Trophoblast cell (in vitro differentiated cells and primary cell): ENCODE data around the gene ARHGEF12.

ENCODE experiments used
- DNase-seq, 2 donors: peaks; one replicate each; pipeline ENCODE4 v3.0.0-alpha.2; 2016
- H2AFZ ChIP-seq: 2 replicates; pipeline ENCODE4 v1.6.1; 2013; ENCODE audit warnings: low read length, moderate library complexity, mild to moderate bottlenecking; ENCODE audit not compliant: insufficient read depth, poor library complexity
- H2AK5ac ChIP-seq: 2 replicates; pipeline ENCODE4 v1.6.1; 2013; ENCODE audit warnings: mild to moderate bottlenecking, low read length
- H2BK120ac ChIP-seq: 2 replicates; pipeline ENCODE4 v1.6.1; 2013; ENCODE audit warnings: low read length, mild to moderate bottlenecking, moderate library complexity; ENCODE audit not compliant: insufficient read depth, poor library complexity
- H2BK12ac ChIP-seq: 2 replicates; pipeline ENCODE4 v1.6.1; 2013; ENCODE audit warnings: mild to moderate bottlenecking, low read length, moderate library complexity
- H2BK5ac ChIP-seq: 2 replicates; pipeline ENCODE4 v1.6.1; 2013; ENCODE audit warnings: low read length, low read depth, moderate library complexity, mild to moderate bottlenecking; ENCODE audit not compliant: poor library complexity
- H3K14ac ChIP-seq: 2 replicates; pipeline ENCODE4 v1.6.1; 2013; ENCODE audit warnings: mild to moderate bottlenecking, low read length
- H3K18ac ChIP-seq: 2 replicates; pipeline ENCODE4 v1.6.1; 2013; ENCODE audit warnings: mild to moderate bottlenecking, low read length
- H3K23ac ChIP-seq: 2 replicates; pipeline ENCODE4 v1.6.1; 2013; ENCODE audit warnings: low read length
- H3K27ac ChIP-seq: 2 replicates; pipeline ENCODE4 v1.5.1; 2013; ENCODE audit warnings: low read depth, mild to moderate bottlenecking, inconsistent platforms, low read length, moderate library complexity
- H3K27me3 ChIP-seq: 2 replicates; pipeline ENCODE4 v1.6.1; 2013; ENCODE audit warnings: inconsistent platforms, mild to moderate bottlenecking, low read length, moderate library complexity; ENCODE audit not compliant: insufficient read depth
- H3K36me3 ChIP-seq, 2 experiments: 1 replicate in 1 of 2; 2 replicates in 1 of 2; pipeline ENCODE4 v1.6.1; 2013; ENCODE audit warnings: low read length in 2 of 2, mild to moderate bottlenecking in 2 of 2, moderate library complexity in 1 of 2; ENCODE audit not compliant: insufficient read depth in 2 of 2, control insufficient read depth in 1 of 2
- H3K4ac ChIP-seq: 2 replicates; pipeline ENCODE4 v1.6.1; 2013; ENCODE audit warnings: low read depth, mild to moderate bottlenecking, low read length, moderate library complexity
- H3K4me1 ChIP-seq, 2 experiments: 1 replicate in 1 of 2; 2 replicates in 1 of 2; pipeline ENCODE4 v1.6.1; 2013; ENCODE audit warnings: low read length in 2 of 2, mild to moderate bottlenecking in 2 of 2, moderate library complexity in 1 of 2; ENCODE audit not compliant: insufficient read depth in 2 of 2, control insufficient read depth in 1 of 2
- H3K4me2 ChIP-seq: 2 replicates; pipeline ENCODE4 v1.6.1; 2013; ENCODE audit warnings: inconsistent platforms, mild to moderate bottlenecking, low read length, moderate library complexity
- H3K4me3 ChIP-seq: 2 replicates; pipeline ENCODE4 v1.5.1; 2013; ENCODE audit warnings: mild to moderate bottlenecking, low read depth, low read length, inconsistent platforms
- H3K79me1 ChIP-seq: one replicate; pipeline ENCODE4 v1.6.1; 2013; ENCODE audit warnings: low read length
- H3K79me2 ChIP-seq: 2 replicates; pipeline ENCODE4 v1.6.1; 2013; ENCODE audit warnings: low read length, mild to moderate bottlenecking; ENCODE audit not compliant: control insufficient read depth, insufficient read depth, poor library complexity
- H3K9ac ChIP-seq: 2 replicates; pipeline ENCODE4 v1.6.1; 2013; ENCODE audit warnings: mild to moderate bottlenecking, low read length
- H3K9me3 ChIP-seq: 2 replicates; pipeline ENCODE4 v1.6.1; 2013; ENCODE audit warnings: low read depth, mild to moderate bottlenecking, control low read depth, inconsistent platforms, low read length; ENCODE audit not compliant: insufficient read depth
- H4K12ac ChIP-seq: 2 replicates; pipeline ENCODE4 v1.6.1; 2013; ENCODE audit warnings: low read depth, mild to moderate bottlenecking, low read length, moderate library complexity
- H4K8ac ChIP-seq: 2 replicates; pipeline ENCODE4 v1.6.1; 2013; ENCODE audit warnings: low read depth, mild to moderate bottlenecking, low read length, moderate library complexity
- H4K91ac ChIP-seq: one replicate; pipeline ENCODE4 v1.6.1; 2013; ENCODE audit warnings: low read depth, mild to moderate bottlenecking, low read length, moderate library complexity
- WGBS: extraction: QIAGEN DNeasy Blood & Tissue Kit; methylation state at CpG from one replicate; pipeline ENCODE4 v1.1.7; 2013; ENCODE audit warnings: missing lambda C conversion rate; ENCODE audit not compliant: insufficient read length, insufficient coverage; ENCODE audit errors: extremely low coverage; 5-methylcytosine and 5-hydroxymethylcytosine counted together

ARHGEF12 gene

DNA sequence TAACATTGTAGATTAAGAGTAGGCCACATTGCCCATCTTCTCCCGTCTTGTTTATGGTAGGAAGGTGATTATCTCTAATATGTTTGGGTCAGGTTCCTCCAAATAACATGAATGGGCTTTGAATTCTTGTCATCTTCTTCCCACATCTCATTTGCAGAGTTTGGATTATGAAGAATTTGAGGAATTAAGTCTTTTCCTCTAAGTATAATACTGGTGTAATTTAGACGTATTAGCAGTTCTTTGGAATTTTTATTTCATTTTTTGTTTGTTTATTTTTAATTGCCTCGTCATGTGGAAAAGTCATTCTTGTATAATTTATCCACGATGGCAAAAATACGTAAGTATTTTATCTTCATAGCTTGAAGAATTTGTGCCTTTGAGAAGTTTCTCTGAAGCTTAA lies 73.4 kb downstream of the ARHGEF12 start:
- H3K18ac ChIP-seq, result no peak overlapping the region
- no peak overlapping the region for H3K4me3 ChIP-seq
- no peaks in the 10 kb centered on the region for H3K79me1 ChIP-seq
- no peak overlapping the region for H4K12ac ChIP-seq
- H3K9ac ChIP-seq, result no peak overlapping the region
- no peak overlapping the region for H2AK5ac ChIP-seq
- H3K4ac ChIP-seq, result no peak overlapping the region
- no peak overlapping the region for H4K91ac ChIP-seq
- H2BK12ac ChIP-seq, result no peak overlapping the region
- no peak overlapping the region for H3K23ac ChIP-seq
- no peak overlapping the region for H4K8ac ChIP-seq
- H3K14ac ChIP-seq, result no peak overlapping the region
- H3K27me3 ChIP-seq, result no peaks in the 10 kb centered on the region
- no peak overlapping the region for H3K27ac ChIP-seq
- WGBS, result no CpG with 5 or more reads among the region's 5 CpGs
- no peaks in the 10 kb centered on the region for H3K36me3 ChIP-seq
- no peaks in the 10 kb centered on the region for H3K9me3 ChIP-seq
- H2BK120ac ChIP-seq, result no peak overlapping the region
- no peak overlapping the region for H3K4me2 ChIP-seq
- no peak overlapping the region for H2AFZ ChIP-seq
- DNase-seq, result no peak
- H3K79me2 ChIP-seq, result no peaks in the 10 kb centered on the region
- H2BK5ac ChIP-seq, result no peak overlapping the region
- H3K4me1 ChIP-seq, result no peaks in the 10 kb centered on the region

DNA sequence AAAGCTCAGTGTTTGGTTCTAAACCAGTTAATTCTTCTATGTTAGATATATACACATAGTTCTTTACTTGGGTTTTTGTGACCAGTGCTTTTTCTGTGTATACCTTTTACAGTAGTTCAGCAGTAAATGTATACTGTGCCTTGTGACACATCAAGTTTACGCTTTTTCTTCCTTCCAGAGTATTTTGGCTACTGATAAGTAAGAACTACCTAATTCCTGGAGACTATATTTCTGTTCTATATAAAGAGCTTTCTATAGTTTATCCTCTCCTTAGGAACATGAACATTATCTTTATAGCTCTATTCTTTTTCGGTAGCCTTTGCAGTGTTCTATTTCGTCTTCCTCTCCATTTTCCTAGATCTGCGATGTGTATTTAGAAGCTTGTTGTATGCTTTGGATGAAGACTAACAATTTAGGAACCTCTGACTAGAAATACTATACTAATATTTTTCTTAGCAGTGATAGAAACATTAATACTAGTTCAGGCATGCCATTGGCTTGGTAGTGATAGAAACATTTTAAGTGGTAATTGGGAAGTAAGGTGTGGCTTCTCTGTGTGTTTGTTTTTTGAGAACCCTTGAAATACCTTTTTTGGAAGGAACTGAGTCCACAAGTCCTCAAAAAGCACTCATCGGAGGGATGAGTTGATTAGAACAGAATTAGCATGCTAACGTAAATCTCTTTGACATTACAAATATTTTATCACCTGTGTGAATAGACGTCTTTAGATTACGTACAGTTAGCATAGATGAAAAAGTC lies 74.6 kb downstream of the ARHGEF12 start:
- no peak overlapping the region for H4K91ac ChIP-seq
- WGBS, result no CpG with 5 or more reads among the region's 8 CpGs

DNA sequence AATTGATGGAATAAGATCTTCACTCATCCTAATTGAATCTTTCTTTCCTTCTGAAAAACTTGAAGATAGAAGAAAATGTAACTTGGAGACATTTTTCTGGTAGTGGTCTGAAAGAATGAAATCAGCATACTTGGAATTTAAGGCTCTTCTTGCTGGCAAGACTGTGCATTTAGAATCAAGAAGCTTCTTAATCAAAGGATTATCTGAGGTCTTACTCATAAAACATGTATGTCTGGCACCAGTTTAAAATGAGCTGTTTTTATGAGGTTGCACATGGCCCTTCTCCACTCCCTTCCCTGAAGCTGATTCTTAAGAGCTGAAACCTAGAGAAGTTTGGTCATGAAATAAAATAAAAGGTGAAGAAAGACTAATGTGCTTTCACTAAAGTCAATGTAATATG lies 77.3 kb downstream of the ARHGEF12 start:
- Histone ChIP-seq H3K27me3 (no peaks in the 10 kb centered on the region), H3K4me3 (no peak overlapping the region), H2AFZ (no peak overlapping the region), H3K79me2 (no peaks in the 10 kb centered on the region), H3K14ac (no peak overlapping the region), H3K9me3 (no peaks in the 10 kb centered on the region), H3K18ac (no peak overlapping the region), H4K12ac (no peak overlapping the region), H3K79me1 (no peaks in the 10 kb centered on the region), H3K4me1 (no peaks in the 10 kb centered on the region), H4K91ac (no peak overlapping the region), H2BK120ac (no peak overlapping the region), H3K23ac (no peak overlapping the region), H2AK5ac (no peak overlapping the region), H3K36me3 (no peaks in the 10 kb centered on the region), H2BK5ac (no peak overlapping the region), H2BK12ac (no peak overlapping the region), H3K9ac (no peak overlapping the region), H4K8ac (no peak overlapping the region), H3K4me2 (no peak overlapping the region), H3K27ac (no peak overlapping the region), H3K4ac (no peak overlapping the region)
- DNase-seq, result no peak

More for the DNA sequence above, 74.6 kb downstream of the ARHGEF12 start:
- no peaks in the 10 kb centered on the region for H3K27me3 ChIP-seq
- H3K79me1 ChIP-seq, result no peaks in the 10 kb centered on the region
- no peak overlapping the region for H4K12ac ChIP-seq
- no peak for DNase-seq
- H2BK12ac ChIP-seq, result no peak overlapping the region
- H3K14ac ChIP-seq, result no peak overlapping the region
- H3K79me2 ChIP-seq, result no peaks in the 10 kb centered on the region
- no peak overlapping the region for H3K27ac ChIP-seq
- H3K23ac ChIP-seq, result no peak overlapping the region
- no peak overlapping the region for H3K4ac ChIP-seq
- H3K4me2 ChIP-seq, result no peak overlapping the region
- no peaks in the 10 kb centered on the region for H3K36me3 ChIP-seq
- H2AFZ ChIP-seq, result no peak overlapping the region
- no peak overlapping the region for H3K4me3 ChIP-seq
- no peak overlapping the region for H2BK120ac ChIP-seq
- H2AK5ac ChIP-seq, result no peak overlapping the region
- H2BK5ac ChIP-seq, result no peak overlapping the region
- no peak overlapping the region for H3K18ac ChIP-seq
- no peak overlapping the region for H3K9ac ChIP-seq
- no peaks in the 10 kb centered on the region for H3K9me3 ChIP-seq
- no peaks in the 10 kb centered on the region for H3K4me1 ChIP-seq
- no peak overlapping the region for H4K8ac ChIP-seq

DNA sequence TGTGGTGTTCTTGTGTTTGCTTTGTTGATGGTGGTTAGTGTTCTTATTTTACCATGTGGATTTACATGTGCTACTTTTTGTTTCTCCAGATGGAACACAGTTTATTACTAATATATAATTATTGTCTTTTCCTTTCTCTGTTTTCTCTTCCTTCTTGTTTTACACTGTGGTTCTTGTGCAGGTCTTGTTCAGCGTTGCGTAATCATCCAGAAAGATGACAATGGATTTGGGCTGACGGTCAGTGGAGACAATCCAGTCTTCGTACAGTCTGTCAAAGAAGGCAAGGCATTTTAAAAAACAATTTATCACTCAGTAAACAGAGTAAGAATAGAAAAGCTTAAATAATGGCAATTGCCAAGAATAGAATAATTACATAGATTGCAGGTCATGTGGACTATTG lies 84.4 kb downstream of the ARHGEF12 start:
- Histone ChIP-seq H3K9ac (no peak overlapping the region), H4K91ac (no peak overlapping the region), H4K8ac (no peak overlapping the region), H3K9me3 (no peaks in the 10 kb centered on the region), H2AFZ (no peak overlapping the region), H2BK120ac (no peak overlapping the region), H3K36me3 (peaks cover 4 to 6% of the 10 kb centered on the region in 2 experiments), H2BK12ac (no peak overlapping the region), H3K23ac (no peak overlapping the region), H3K79me1 (no peaks in the 10 kb centered on the region), H4K12ac (no peak overlapping the region), H2AK5ac (no peak overlapping the region), H3K4ac (no peak overlapping the region), H3K79me2 (no peaks in the 10 kb centered on the region), H3K27ac (no peak overlapping the region), H3K4me1 (no peaks in the 10 kb centered on the region), H3K4me2 (no peak overlapping the region), H2BK5ac (no peak overlapping the region), H3K27me3 (no peaks in the 10 kb centered on the region), H3K14ac (no peak overlapping the region), H3K4me3 (no peak overlapping the region), H3K18ac (no peak overlapping the region)
- WGBS, result no CpG with 5 or more reads among the region's 4 CpGs
- DNase-seq, result no peak
